GM12892 (cell line): ENCODE results near the gene CEP112.

Experiments
- POLR2A ChIP-seq: IDR thresholded peaks from 2 replicates; pipeline ENCODE4 v1.6.1; 2011; ENCODE audit warnings: low read depth, low read length, control low read depth
- POLR2AphosphoS5 ChIP-seq: IDR thresholded peaks from 2 replicates; pipeline ENCODE4 v1.6.1; 2011; ENCODE audit warnings: low read depth, low read length, control low read depth
- TAF1 ChIP-seq: IDR thresholded peaks from 2 replicates; pipeline ENCODE4 v1.6.1; 2011; ENCODE audit warnings: low read depth, mild to moderate bottlenecking, control low read depth, low read length, borderline replicate concordance

DNA sequence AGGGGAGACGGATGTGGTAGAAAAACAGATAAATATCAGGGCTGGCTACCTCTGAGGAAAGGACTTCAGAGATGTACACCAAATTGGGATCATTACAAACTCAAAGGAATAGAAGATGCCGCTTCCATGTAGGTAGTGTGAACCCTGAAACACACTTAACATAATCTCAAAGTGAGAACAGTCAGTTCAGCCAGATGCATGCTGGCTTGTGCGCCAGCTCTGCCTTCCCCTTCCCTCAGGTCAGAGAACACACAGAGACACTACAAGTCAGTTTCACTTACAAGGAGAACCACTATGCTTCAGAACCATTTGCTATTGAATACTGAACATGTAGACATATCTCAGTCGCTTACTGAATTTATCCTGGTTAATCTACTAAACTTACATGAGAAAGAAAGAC lies 454.5 kb downstream of the CEP112 start:
- no peak for TF ChIP-seq TAF1
- no peak for TF ChIP-seq POLR2A
- TF ChIP-seq POLR2AphosphoS5, result no peak
